Measurements from ENCODE around the gene SUFU.

SUFU gene

GRCh38 chr10:102597131-102597991 lies 93.6 kb downstream of the SUFU start:
- DNase-seq (ENCODE audit: low read depth in 2 of 2), result peak in 1 of 2 donors; percentile 52
- H3K4me3 ChIP-seq (replicated peaks in 1 of 2; ENCODE audit: low read depth in 2 of 2, low read length in 2 of 2), result no peak overlapping the region
- TF ChIP-seq CTCF (IDR thresholded peaks at IDR 0.05; ENCODE audit: low read depth, low read length), result no peak

- H3K4me3 ChIP-seq (replicated peaks in 1 of 2; ENCODE audit: low read depth in 2 of 2, low read length in 2 of 2), result no peak overlapping the region
- TF ChIP-seq CTCF (IDR thresholded peaks at IDR 0.05; ENCODE audit: low read depth, low read length), result no peak
- no peak for DNase-seq (ENCODE audit: low read depth in 2 of 2)
Observed at GRCh38 chr10:102598243-102598642, 94.5 kb downstream of the SUFU start.

GRCh38 chr10:102599565-102600327 lies 96.0 kb downstream of the SUFU start:
- no peak for TF ChIP-seq CTCF (IDR thresholded peaks at IDR 0.05; ENCODE audit: low read depth, low read length)
- H3K4me3 ChIP-seq (replicated peaks in 1 of 2; ENCODE audit: low read depth in 2 of 2, low read length in 2 of 2), result no peak overlapping the region
- peak in 1 of 2 donors; percentile 88 for DNase-seq (ENCODE audit: low read depth in 2 of 2)

GRCh38 chr10:102600816-102601215 lies 97.0 kb downstream of the SUFU start:
- no peak overlapping the region for H3K4me3 ChIP-seq (replicated peaks in 1 of 2; ENCODE audit: low read depth in 2 of 2, low read length in 2 of 2)
- no peak for TF ChIP-seq CTCF (IDR thresholded peaks at IDR 0.05; ENCODE audit: low read depth, low read length)
- DNase-seq (ENCODE audit: low read depth in 2 of 2), result no peak

GRCh38 chr10:102601639-102602038 lies 97.9 kb downstream of the SUFU start:
- no peak for DNase-seq (ENCODE audit: low read depth in 2 of 2)
- H3K4me3 ChIP-seq (replicated peaks in 1 of 2; ENCODE audit: low read depth in 2 of 2, low read length in 2 of 2), result no peak overlapping the region
- TF ChIP-seq CTCF (IDR thresholded peaks at IDR 0.05; ENCODE audit: low read depth, low read length), result no peak

GRCh38 chr10:102602272-102603045 lies 98.7 kb downstream of the SUFU start:
- no peak for TF ChIP-seq CTCF (IDR thresholded peaks at IDR 0.05; ENCODE audit: low read depth, low read length)
- no peak overlapping the region for H3K4me3 ChIP-seq (replicated peaks in 1 of 2; ENCODE audit: low read depth in 2 of 2, low read length in 2 of 2)
- peak; percentile 47 to 83 for DNase-seq (ENCODE audit: low read depth in 2 of 2)
